ENCODE results near the gene INSR.
A peak's percentile ranks its signal among the peaks of the same experiment; 100 is the strongest.

The INSR gene

GRCh38 chr19:7179917-7180306 is 114.3 kb downstream of the INSR start (continued):
- TF ChIP-seq RBAK (tag by site-specific recombination; IDR thresholded peaks at IDR 0.05): peak; percentile 100
- peak; percentile 55; the same call in 1 of the 2 replicates for TF ChIP-seq TRIM28 (IDR thresholded peaks at IDR 0.05; ENCODE audit: borderline replicate concordance, low read length)
- no peak for TF ChIP-seq ZNF830 (tag by site-specific recombination; IDR thresholded peaks at IDR 0.05; ENCODE audit: low read depth)
- no peak for TF ChIP-seq SP7 (tag by site-specific recombination; IDR thresholded peaks at IDR 0.05)
- no peak for TF ChIP-seq ZNF555 (tag by site-specific recombination; conservative IDR thresholded peaks at IDR 0.05)
- TF ChIP-seq CTCF (tag by site-specific recombination; IDR thresholded peaks at IDR 0.05): no peak
- TF ChIP-seq ZNF660 (tag by site-specific recombination; IDR thresholded peaks at IDR 0.05): 0 out of 2 replicates have a peak, but pooled peaks have one; percentile 1
- TF ChIP-seq ZBTB10 (tag by site-specific recombination; IDR thresholded peaks at IDR 0.05): no peak

GRCh38 chr19:7177926-7178325 is 116.3 kb downstream of the INSR start:
- Histone ChIP-seq H3K27ac (ENCODE audit: extremely low read depth, low read depth, low read length) (no peak overlapping the region), H3K4me3 (ENCODE audit: low read depth, low read length) (no peak overlapping the region), H3K4me1 (ENCODE audit: control insufficient read depth, insufficient read depth, low read length) (0 out of 2 replicates have a peak, but pooled peaks cover 3% of the 10 kb centered on the region), H3K36me3 (ENCODE audit: control insufficient read depth in 2 of 2, insufficient read depth in 1 of 2, low read length in 2 of 2) (peaks cover 0 to 4% of the 10 kb centered on the region in 2 experiments; a peak in 2 of 3 replicates), H3K9me3 (ENCODE audit: control insufficient read depth, insufficient read depth, low read depth, low read length) (no peaks in the 10 kb centered on the region)
- CTCF ChIA-PET: no interaction called here
- TF ChIP-seq ZNF623 (tag by site-specific recombination; IDR thresholded peaks at IDR 0.05): no peak
- no peak for TF ChIP-seq MZF1 (tag by site-specific recombination; IDR thresholded peaks at IDR 0.05; ENCODE audit: borderline replicate concordance)
- no peak for TF ChIP-seq ATF2 (tag by site-specific recombination; IDR thresholded peaks at IDR 0.05; ENCODE audit: low read depth)
- POLR2A ChIA-PET: no interaction called here

GRCh38 chr19:7176792-7177191 is 117.4 kb downstream of the INSR start:
- Histone ChIP-seq H3K36me3 (ENCODE audit: control insufficient read depth in 2 of 2, insufficient read depth in 1 of 2, low read length in 2 of 2) (peaks cover 3 to 13% of the 10 kb centered on the region in 2 experiments; a peak in 2 of 3 replicates), H3K4me3 (ENCODE audit: low read depth, low read length) (no peak overlapping the region), H3K27ac (ENCODE audit: extremely low read depth, low read depth, low read length) (no peak overlapping the region), H3K4me1 (ENCODE audit: control insufficient read depth, insufficient read depth, low read length) (0 out of 2 replicates have a peak, but pooled peaks cover 3% of the 10 kb centered on the region), H3K9me3 (ENCODE audit: control insufficient read depth, insufficient read depth, low read depth, low read length) (no peaks in the 10 kb centered on the region)
- no peak for TF ChIP-seq REST (tag by site-specific recombination; IDR thresholded peaks at IDR 0.05)
- TF ChIP-seq ZNF114 (tag by site-specific recombination; IDR thresholded peaks at IDR 0.05): no peak
- TF ChIP-seq ZFP69B (tag by site-specific recombination; IDR thresholded peaks at IDR 0.05): no peak
- no peak for TF ChIP-seq ZNF223 (tag by site-specific recombination; IDR thresholded peaks at IDR 0.05)
- POLR2A ChIA-PET: interaction anchor here (0.6 kb wide), 1 partner anchor 809 kb away, joined by 3 read pairs; no protein-coding TSS in a partner anchor
- CTCF ChIA-PET: no interaction called here
